SKM-1 treated with dmso at 0.1 percent for 144 hours (cell line): ENCODE data around the gene GHRL.

Experiments
- DNase-seq: peaks from one replicate; lab custom pipeline; 2025; ENCODE audit not compliant: unreplicated experiment; lab: John Stamatoyannopoulos, UW

The GHRL gene, protein sequence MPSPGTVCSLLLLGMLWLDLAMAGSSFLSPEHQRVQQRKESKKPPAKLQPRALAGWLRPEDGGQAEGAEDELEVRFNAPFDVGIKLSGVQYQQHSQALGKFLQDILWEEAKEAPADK

GRCh38 chr3:10292505-10293419 is at the start of gene GHRL:
Gene GHRL (minus strand): TSS chr3:10292947. CDS start chr3:10290180, 2,767 bp downstream.
- DNase-seq, result peak; percentile 97

DNA sequence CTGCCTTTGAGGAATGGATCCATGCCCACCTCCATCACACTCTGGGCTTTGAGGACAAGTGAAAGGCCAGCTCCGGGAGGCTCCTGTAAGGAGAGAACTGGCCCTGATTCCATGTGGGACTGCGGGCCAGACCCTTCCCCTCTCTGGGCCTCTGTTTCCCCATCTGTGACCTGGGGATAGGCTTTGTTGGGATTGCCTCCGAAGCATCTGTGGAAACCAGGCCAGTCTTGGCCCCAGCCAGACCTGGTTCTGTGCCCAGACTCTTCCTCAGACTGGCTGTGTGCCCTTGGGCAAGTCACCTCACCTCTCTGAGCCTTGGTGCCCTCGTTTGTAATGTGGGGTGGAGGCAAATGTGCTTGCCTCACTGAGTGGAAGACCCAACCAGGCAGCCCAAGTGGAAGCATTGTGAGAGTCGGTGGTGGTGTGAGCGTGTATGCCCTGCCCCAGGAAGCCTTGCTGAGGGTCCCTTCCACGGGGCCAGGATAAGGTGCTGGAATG is 49.2 kb upstream of the GHRL start:
- no peak for DNase-seq

DNA sequence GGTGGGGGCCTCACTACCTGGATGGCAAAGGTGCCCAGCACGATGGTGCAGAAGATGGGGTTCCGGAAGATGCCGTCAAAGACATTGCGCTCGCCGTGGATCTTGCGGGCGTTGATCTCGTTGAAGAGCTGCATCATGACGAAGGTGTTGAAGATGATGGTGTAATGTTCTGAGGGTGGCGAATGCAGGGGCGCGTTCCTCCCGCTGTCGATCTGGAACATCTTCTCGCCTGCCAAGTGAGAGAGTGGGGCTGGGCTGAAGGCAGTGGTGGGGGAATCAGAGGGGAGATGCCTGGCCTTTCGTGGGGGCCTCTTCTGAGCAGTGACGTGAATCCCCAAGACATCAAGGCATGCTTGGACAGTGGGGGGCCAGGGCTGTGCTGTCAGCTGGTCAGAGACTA is 47.7 kb upstream of the GHRL start:
- DNase-seq, result no peak

DNA sequence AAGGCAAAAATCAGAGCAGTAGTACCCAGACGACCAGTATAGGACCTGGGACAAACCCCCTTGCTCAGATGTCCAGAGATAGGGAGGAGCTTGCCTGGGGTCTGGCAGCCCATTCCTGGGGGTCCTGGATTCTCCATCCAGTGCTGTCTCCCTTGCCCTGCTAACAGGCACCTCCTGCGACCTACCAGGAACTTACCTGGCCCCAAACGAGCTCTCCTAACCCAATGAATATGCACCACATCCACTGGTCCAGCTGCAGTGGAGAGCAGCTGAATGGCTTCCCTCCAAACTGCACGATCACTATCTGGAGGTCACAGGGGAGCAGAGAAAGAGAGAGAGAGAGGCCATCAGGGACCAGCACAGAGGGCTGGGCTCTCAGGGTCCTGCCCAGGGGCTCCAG is 47.3 kb upstream of the GHRL start:
- DNase-seq, result no peak

GRCh38 chr3:10339376-10339955 is 46.7 kb upstream of the GHRL start:
- DNase-seq, result no peak

GRCh38 chr3:10338591-10339353 is 46.0 kb upstream of the GHRL start:
- no peak for DNase-seq

- no peak for DNase-seq
These were observed 45.4 kb upstream of the GHRL start for GRCh38 chr3:10338164-10338470.

DNA sequence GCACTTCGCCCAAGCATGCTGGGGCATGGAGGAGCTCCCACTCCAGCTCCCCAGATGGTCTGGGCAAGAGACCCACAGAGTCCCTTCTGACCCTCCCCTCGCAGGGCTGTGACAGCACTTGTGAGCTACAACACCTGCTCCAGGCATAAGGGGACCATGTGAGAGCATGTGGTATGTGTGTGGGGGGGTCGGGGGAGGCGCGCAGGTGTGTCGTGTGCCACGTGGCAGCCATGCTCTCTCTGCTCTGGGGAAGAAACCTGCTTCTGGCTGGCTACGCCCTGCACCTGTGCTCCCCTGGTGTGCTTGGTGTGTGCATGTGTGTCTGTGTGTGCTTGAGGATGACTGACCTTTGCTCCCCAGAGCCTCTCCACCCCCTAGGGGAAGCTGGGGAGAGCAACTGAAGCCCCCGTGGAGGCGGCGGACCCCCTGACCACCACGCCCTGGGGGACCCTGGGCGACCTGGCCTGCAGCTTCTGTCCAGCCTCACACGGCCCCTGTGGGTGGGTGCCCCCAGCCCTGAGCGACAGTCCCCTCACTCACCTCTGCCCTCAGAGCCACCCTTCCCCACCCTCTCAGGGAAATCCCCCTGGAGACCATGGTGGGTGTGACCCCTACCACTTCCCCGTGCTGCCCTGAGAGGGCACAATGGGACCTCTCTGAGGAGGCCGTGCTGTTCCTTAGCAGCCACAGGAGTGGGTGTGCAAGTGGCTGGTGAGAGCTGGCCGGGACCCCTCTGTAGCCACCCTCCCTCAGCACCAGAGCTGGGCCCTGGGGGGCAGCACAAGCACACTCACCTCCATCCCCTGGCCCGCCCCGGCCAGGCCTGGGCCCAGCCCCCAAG is 44.8 kb upstream of the GHRL start:
- no peak for DNase-seq

- no peak for DNase-seq
These were observed 44.0 kb upstream of the GHRL start for GRCh38 chr3:10336761-10337160.

DNA sequence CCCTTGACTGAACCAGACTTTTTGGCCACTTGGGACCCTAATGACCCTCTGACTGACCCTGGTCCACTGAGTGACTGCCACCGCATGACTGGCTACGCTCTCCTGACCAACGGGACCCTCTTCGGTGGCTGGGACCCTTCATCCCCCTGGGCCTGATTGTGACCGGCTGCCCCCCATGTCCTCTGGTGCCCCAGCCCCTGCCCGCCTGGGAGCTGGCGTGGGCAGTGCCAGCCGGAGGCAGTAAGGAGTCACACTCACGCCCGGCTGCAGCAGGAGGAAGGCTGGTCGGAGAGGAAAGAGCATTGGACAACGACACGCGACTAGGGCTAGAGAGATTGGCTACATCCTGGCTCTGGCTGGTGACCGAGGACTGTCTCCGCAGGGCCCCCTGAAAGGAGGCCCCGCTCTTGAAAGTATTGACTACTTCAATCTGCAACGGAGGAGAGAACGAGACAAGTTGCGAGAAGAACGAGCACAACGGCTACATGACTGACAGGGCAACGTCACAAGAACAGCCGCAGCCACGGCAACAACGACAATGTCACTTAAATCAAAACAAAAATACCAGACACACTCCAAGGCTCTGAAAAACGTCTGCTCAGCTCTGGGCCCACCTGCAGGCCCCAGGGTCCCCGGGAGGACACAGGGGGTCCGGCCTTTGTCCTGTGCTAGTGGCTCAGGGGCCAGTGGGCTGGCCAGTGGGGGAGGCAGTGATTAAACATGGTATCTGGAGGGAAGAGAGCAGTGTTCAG is 43.3 kb upstream of the GHRL start:
- DNase-seq, result no peak

GRCh38 chr3:10335190-10335738 is 42.5 kb upstream of the GHRL start:
- DNase-seq, result no peak

- no peak for DNase-seq
These were observed 41.7 kb upstream of the GHRL start for GRCh38 chr3:10334459-10334858.

- no peak for DNase-seq
These were observed 41.3 kb upstream of the GHRL start for GRCh38 chr3:10334042-10334441.

DNA sequence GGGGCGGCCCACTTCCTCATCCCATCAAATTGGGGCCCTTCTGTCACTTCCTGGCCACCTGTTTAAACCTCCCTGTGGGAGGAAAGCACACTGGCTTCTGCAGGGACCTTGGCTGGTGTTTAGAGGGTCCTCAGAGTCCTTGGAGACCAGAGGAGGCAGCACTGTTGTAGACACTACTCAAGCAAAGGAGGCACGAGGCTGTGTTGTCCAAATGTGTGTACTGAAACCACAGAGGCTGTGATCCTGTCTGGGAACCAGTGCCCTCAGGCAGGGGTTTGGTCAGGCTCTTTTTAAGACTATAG is 40.6 kb upstream of the GHRL start:
- no peak for DNase-seq

DNA sequence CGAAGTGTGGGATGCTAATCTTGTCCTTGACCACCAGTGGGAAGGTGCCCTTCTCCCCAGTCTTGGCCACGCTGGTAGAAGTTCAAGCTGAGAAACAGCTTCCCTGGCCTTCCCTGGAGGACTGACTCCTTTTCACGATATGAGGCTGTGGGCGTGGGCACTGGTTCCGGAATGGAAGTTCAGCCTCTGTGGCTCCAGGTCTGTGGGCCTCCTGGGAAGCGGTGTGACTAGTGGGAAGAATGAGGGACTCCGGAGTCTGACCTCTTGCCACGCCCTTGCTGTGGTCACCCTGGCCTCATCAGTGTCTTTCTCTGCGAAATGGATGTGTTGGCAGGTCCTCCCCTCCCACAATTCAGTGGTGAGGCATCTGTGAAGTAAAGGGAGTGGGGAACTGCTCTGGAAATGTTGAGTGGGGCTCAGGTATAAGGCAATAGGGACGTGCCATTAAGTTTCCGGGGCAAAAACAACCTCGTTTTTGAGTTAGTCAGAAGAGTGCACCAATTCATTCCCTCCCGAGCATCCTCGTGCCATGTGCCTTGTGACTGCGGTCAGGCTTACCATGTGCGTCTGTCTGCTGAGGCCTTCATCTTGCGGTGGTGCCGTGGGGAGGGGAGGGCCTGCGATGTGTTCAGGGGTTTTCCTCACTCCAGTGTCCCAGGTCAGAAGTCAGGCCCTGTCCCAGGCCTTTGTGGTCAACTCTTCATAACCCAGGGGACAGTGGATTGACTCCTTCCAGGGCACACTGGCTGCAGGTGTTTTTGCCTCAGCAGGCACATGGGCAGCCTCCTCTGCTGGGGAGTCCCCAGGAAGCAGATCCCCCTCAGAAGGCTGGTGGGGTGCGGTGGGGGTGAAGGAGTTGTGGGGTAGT is 40.0 kb upstream of the GHRL start:
- no peak for DNase-seq

- no peak for DNase-seq
These were observed 38.6 kb upstream of the GHRL start for GRCh38 chr3:10331320-10331719.

DNA sequence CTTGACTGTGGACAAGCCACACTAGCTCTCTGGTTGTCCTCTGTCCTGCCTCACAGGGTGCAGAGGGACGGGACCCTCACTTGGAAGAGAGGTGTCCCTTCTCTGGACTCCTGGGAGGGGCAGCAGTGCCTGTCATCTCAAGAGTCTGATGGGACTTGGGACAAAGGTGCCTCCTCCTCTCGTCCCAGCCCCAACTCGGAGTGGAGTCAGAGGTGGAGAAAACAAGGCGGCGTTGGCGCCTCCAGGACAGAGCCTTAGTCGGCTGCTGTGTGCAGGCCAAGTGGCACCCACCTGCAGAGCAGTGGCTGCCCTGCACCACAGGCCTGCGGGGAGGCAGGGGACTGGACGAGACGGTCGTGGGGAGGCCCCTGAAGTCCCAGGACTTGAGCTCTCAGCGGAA is 37.6 kb upstream of the GHRL start:
- no peak for DNase-seq

- no peak for DNase-seq
These were observed 36.8 kb upstream of the GHRL start for GRCh38 chr3:10329495-10330015.
